Measurements from ENCODE around the gene ANKEF1.

The ANKEF1 gene

DNA sequence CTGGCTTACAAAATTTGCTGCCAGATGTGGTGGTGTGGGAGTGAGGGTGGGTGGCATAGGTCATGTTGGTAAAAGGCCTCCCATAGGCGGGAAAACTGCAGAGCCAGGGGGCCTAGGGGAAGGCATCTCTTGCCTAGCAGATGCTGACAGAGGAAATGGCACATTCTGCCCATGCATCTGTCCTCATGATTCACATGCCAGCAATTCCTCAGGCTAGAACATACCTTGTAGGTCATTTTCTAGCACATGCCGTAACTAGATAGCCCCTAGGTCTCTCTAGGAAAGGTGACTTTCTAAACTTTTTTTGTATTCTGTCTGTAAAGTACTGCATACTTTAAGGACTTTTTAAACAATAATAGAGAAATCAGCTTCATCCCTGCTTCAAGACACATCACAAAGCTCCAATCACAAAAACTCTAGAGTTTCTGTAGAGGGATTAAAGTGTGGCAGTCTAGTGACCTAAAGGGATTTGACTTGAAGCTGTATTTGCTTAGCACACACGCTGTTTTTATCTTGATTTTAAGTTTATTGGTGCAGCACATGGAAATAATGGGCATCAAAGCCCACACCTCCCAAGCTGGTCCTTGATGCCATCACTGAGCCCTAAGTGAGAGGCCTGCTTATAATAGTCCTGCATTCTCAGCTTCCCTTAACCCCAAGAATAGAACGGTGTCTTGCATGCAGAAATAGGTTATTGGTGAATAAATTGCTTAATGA, 55.2 kb downstream of the ANKEF1 start:
- no peak for DNase-seq (ENCODE audit: low read depth)

DNA sequence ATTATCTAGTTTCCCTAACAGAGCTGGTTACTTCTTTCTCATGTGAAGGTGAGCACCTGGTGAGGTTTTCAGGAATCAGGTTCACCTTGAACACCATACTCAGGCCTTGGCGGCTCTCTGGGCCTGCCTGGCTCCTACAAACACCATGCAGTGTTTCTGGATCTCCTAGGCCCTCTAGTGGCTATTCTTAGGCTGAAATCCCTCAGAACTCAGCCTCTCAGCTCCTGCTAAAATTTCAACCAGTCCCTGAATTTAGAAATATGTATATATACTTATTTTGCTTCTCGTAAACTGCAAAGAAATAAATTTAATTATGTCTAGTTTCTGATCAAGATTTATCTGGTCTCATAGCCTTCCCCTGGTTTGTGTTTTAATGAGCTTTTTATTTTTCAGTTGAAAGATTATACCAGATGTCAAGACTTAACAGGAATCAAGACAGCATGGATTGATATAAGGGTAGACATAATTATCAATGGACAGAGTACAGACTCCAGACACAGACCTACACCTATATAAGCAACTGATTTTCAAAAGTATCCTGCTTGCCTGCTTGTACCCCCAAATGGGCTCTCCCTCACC, 55.9 kb downstream of the ANKEF1 start:
- no peak for DNase-seq (ENCODE audit: low read depth)

DNA sequence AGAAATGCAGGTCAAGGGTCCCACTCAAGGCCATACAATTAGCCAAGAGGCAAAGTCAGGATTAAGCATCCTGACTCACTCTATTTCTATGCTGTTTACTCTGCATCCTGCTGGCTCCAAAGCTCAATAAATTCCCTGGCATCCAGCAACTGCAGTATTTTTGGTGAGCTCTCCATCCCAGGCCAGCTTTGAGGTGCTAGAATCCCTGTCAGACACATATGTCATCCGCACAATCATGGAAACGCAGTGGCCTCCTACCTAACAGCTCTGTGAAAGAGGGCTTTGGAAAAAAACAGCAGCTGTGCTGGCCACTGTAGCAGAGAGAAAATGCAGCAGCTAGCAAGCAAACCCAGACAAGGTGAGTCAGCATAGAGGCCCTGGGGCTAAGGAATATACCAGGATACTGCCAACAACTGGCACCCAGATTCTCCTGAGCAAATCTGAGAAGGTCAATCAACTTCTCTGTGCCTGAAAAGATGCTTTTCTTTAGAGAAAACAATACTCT, 58.4 kb downstream of the ANKEF1 start:
- no peak for DNase-seq (ENCODE audit: low read depth)

DNA sequence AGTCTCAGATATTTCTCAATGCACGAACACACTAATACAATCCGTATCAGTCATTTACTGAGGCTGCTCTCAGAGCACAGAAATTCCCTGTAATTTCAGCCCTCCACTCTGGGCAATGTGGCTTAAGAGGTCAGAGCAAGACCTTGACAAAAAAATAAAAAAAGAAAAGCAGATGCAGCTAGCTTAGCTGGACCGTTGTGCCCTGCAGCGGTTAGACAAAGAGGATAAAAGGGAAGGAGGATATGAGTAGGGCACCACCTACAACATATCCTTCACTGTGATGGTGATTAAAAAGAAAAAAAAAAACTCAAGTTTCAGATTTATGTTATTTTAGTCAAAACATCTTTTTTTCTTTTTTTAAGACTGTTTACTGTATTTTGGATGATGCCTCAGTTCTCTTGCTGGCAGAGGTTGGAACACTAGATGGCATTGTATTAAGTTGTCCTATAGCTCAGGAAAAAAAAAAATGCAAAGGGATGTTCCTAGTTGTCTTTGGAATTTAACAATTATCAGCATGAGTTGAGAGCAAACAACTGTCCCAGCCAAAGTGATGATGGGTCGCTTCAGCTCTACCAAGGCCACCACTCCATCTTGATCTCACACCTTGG, 59.9 kb downstream of the ANKEF1 start:
- DNase-seq (ENCODE audit: low read depth), result no peak

DNA sequence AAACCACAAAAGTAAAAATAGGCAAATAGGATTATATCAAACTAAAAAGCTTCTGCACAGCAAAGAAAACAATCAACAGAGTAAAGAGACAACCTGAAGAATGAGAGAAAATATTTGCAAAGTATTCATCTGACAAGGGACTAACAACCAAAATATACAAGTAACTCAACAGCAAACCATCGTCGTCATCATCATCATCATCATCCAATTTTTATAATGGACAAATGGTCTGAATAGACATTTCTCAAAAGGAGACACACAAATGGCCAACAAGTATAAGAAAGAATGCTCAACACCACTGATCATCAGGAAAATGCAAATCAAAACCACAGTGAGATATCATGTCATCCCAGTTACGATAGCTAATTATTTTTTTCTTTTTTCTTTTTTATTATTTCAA, 62.0 kb downstream of the ANKEF1 start:
- no peak for DNase-seq (ENCODE audit: low read depth)

DNA sequence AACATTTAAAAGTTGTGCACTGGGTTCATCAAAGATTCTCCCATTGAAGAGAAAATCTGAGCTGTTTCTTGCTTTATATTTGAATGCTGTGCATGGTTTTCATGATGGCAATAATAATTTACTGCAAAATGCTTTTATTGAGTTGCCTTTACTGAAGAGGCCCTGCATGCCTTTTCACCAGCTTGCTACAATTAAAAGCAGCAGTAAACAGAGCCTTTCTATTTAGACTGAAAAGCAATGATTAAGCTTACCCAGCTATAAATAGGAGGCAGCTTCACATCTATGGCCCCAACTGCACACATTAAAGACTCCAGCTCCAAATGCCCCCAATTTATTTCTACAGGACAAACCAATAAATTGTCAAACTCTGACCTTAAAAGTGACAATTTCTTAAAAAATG, 70.3 kb downstream of the ANKEF1 start:
- DNase-seq (ENCODE audit: low read depth), result no peak

All from activated T-helper 1 cell treated with Interleukin-2 at 50 U/mL for 16 hours (primary cell).